ENCODE data around the gene NTHL1.

DNA sequence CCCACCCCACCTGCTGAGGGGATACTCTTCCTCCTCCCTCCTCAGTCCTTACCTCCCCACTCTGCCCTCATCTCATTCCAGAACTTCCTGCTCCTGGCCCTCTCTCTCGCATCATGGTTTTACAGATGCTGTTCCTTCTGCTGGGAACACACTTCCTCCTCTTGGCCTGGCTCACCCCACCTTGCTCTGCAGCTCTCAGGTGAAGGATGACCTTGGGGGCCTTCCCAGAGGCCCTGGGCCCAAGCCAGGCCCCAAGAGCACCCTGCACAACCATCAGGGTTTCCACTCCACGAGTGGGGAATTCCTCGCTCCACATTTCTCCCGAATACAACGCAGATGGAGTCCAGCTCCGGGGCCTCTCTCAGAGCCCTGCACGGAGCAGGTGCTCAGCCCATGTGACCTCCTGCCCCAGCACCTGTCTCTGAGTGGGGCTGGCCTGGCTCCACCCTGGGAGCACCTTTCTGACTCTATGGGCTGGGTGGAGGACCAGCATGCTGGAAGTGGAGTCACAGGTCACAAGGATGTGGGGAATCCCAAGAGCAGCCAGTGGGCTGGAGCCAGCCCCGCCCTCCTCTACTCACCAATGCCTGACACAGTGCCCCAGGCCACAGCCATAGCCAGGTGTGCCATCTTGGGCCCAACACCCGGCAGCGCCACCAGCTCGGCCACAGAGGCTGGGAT lies 4.5 kb downstream of the NTHL1 start:
- TF ChIP-seq, protein P1, sequence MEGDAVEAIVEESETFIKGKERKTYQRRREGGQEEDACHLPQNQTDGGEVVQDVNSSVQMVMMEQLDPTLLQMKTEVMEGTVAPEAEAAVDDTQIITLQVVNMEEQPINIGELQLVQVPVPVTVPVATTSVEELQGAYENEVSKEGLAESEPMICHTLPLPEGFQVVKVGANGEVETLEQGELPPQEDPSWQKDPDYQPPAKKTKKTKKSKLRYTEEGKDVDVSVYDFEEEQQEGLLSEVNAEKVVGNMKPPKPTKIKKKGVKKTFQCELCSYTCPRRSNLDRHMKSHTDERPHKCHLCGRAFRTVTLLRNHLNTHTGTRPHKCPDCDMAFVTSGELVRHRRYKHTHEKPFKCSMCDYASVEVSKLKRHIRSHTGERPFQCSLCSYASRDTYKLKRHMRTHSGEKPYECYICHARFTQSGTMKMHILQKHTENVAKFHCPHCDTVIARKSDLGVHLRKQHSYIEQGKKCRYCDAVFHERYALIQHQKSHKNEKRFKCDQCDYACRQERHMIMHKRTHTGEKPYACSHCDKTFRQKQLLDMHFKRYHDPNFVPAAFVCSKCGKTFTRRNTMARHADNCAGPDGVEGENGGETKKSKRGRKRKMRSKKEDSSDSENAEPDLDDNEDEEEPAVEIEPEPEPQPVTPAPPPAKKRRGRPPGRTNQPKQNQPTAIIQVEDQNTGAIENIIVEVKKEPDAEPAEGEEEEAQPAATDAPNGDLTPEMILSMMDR (conservative IDR thresholded peaks at IDR 0.05): no peak
- no peak for TF ChIP-seq EZH2 (IDR thresholded peaks at IDR 0.05; ENCODE audit: low read depth)

All from PC-9 (cell line).